D721Med (cell line): ENCODE measurements around the gene PIP5K1B.

Experiments
- DNase-seq: peaks from one replicate; pipeline ENCODE4 v3.0.0; 2011; ENCODE audit warnings: low spot score; ENCODE audit not compliant: insufficient read length
- FAIRE-seq: peaks from 2 replicates; lab custom pipeline; 2011; peaks lifted over from hg19 to GRCh38; lab: Jason Lieb, UNC
- TF ChIP-seq, protein P1 (sequence below): IDR thresholded peaks from 2 replicates; pipeline ENCODE4 v1.5.1; 2012; ENCODE audit warnings: mild to moderate bottlenecking, control low read depth; ENCODE audit not compliant: insufficient read depth; ENCODE audit errors: missing control alignments

Gene PIP5K1B

DNA sequence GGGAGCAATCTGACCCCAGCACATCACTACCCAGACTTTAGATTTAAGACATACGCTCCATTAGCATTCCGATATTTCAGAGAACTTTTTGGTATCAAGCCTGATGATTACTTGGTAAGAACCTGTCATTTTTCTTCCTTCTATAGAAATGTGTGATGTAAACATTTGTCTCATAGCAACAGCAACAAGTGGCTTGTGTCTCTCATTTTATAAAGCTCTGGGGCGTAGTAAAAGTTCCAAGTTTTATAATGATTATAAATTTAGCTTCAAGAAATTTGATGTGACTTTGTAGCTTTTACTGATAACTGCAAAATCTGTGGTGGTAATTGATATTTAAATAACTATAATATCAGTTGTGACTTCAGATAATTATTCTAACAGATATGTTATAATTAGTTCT, 171.6 kb downstream of the PIP5K1B start:
- DNase-seq (no peak), FAIRE-seq (no peak)
- TF ChIP-seq, protein P1, sequence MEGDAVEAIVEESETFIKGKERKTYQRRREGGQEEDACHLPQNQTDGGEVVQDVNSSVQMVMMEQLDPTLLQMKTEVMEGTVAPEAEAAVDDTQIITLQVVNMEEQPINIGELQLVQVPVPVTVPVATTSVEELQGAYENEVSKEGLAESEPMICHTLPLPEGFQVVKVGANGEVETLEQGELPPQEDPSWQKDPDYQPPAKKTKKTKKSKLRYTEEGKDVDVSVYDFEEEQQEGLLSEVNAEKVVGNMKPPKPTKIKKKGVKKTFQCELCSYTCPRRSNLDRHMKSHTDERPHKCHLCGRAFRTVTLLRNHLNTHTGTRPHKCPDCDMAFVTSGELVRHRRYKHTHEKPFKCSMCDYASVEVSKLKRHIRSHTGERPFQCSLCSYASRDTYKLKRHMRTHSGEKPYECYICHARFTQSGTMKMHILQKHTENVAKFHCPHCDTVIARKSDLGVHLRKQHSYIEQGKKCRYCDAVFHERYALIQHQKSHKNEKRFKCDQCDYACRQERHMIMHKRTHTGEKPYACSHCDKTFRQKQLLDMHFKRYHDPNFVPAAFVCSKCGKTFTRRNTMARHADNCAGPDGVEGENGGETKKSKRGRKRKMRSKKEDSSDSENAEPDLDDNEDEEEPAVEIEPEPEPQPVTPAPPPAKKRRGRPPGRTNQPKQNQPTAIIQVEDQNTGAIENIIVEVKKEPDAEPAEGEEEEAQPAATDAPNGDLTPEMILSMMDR = no peak

DNA sequence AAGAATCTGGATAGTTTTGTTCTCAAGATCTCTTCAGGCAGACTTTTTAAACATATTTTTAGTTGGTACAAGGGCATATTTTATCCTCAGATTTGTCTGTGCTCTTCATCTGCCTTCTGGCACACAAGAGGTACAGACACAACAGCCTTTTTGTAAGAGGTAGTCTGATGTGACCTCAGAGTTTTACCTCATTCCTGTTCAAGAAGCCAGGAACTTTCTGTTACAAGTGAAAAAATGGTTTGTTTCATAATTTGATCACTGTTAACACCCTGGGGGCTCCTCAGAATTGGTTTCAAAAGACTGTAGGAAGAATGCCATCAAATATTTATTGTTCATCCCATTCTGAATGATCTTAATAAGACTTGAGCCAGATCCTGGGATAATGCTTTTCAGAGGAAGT, 172.2 kb downstream of the PIP5K1B start:
- TF ChIP-seq, protein P1 = no peak
- FAIRE-seq (no peak), DNase-seq (no peak)

DNA sequence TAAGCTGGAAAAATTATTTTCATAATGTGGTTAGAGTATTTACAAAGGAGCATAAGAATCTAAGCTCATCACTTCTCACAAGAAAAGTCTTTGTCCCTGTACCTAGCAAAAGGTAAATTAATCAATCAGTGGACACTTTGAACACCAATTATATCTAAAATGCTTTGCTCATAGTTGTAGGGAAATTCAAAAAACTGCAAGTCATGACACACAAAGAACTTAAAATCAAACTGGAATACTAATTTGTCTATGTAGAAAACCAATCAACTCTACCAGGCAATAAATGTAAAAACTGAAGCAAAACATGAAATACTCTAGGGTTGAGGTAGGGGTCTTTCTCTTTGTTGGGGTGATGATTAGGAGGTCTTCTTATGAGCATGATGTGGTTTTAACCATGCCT, 173.4 kb downstream of the PIP5K1B start:
- no peak for FAIRE-seq
- TF ChIP-seq, protein P1 = no peak
- no peak for DNase-seq

DNA sequence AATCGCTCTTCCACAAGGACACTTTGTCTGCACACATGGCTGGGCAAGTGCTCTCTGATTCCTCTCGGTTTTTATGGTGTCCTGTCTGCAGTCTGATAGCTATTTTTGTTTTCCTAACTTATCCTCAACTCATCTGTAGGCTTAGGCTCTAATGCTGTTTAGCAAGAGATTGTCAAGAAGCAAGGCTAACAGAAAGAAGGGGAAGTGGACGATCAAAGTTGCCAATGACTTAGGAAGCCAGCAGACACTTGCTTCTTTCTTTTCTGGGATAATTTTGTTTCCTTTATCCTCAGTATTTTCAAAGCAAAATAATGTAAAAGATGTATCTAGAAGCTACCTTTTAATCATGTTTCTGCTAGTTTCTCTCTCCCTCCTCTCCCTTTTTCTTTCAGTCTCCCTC, 178.2 kb downstream of the PIP5K1B start:
- DNase-seq (no peak), FAIRE-seq (no peak)
- TF ChIP-seq, protein P1 = no peak

DNA sequence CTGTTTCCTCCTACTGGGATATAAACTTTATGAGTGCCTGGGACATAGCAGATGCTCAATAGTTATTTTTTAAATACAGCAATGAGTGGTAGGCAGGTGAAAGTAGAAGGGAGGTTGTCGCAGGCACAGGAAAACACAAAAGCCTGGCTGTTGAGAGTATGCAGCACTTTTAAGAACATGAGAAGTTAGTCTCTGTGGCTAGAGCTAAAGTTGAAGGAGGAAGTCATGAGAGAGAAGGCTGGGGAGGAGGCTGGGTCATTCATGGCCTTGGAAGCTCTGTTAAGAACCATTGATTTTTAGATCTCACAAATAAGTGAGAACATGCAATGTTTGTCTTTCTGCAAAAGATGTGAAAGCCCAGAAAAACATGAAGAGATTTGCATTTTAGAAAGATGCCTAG, 182.2 kb downstream of the PIP5K1B start:
- DNase-seq (no peak), FAIRE-seq (no peak)
- TF ChIP-seq, protein P1 = no peak

DNA sequence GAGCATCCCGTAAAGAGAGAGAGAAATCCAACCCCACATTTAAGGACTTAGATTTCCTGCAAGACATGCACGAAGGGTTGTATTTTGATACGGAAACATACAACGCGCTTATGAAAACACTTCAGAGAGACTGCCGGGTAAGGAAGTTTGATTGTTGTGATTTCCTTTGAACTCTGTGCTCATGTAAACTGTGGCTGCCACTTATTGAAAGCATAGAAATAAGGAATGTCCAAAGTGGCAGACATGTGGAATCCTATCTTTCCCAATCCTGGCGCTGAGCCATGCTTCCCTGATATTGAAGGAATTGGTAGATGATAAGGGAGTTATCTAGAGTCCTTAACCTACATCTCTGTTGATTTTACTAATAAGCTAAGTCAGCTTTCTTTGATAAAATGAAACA, 189.5 kb downstream of the PIP5K1B start:
- no peak for DNase-seq
- TF ChIP-seq, protein P1 = no peak
- FAIRE-seq = no peak

DNA sequence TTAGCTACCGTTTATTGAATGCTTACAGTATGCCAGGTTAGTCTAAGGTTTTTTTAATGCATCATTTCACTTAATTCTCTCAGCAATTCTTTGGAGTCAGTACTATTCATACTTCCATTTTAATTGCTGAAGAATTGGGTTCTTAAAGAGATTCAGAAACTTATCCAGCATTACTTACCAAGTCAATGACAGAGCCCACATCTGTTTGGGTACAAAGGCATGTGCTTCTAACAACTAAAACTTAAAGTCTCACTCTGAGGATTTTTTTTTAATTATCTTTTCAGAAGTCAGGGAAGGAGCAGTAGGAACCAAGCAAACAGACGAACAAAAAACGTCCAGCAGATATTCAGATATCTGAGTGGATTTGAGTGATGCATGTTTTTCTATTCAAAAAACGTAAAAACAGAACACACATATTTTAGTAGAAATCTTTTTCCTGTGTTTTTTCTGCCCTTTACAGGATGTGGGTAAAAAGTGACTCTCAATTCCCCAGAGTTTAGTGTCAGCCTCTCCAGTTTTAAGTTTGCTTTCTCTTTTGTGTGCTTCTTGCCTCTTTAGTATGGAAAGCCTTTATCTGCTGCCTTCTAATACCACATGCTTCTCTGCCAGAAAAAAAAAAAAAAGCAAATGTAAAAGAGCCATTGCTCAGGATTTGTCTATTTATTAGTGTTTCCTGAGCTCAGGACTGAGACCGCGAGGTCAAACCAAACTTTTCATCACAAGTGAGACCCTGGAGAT, 190.9 kb downstream of the PIP5K1B start:
- TF ChIP-seq, protein P1 = no peak
- DNase-seq (no peak), FAIRE-seq (no peak)
